ENCODE data around the gene RFESD. TPM values are rescaled to one million over a fixed set of nuclear protein-coding genes. Genes with fewer than 3 reads are reported as not detected.

The RFESD gene
- total RNA-seq, 4 donors from 2014 or later = 0.89 to 2.9 (median 1.6) TPM

- H3K27ac ChIP-seq = no peak overlapping the region
- no peaks in the 10 kb centered on the region for H3K27me3 ChIP-seq
- peaks cover 0 to under 1% of the 10 kb centered on the region in 2 donors for H3K36me3 ChIP-seq
- H3K4me3 ChIP-seq = no peak overlapping the region
- TF ChIP-seq CTCF (IDR thresholded peaks at IDR 0.05 in 4 of 5, conservative IDR thresholded peaks at IDR 0.05 in 1 of 5) (no peak), POLR2A (IDR thresholded peaks at IDR 0.05) (no peak)
- H3K4me1 ChIP-seq = no peaks in the 10 kb centered on the region
- no peaks in the 10 kb centered on the region for H3K9me3 ChIP-seq
- in situ Hi-C loops (cut with MboI; ENCODE audit: low sequenced_read_pairs in 4 of 4) (no loop called here), intact Hi-C loops (cut with DNase I; ENCODE audit: low total_unique reads) (no loop called here)
- DNase-seq (no peak), ATAC-seq (no peak)
These were observed 40.2 kb upstream of the RFESD start for GRCh38 chr5:95606419-95606818.

GRCh38 chr5:95609711-95610110, 36.9 kb upstream of the RFESD start:
- Histone ChIP-seq H3K27me3 (no peaks in the 10 kb centered on the region), H3K4me1 (no peaks in the 10 kb centered on the region), H3K9me3 (no peaks in the 10 kb centered on the region), H3K4me3 (no peak overlapping the region), H3K36me3 (no peaks in the 10 kb centered on the region), H3K27ac (no peak overlapping the region)
- DNase-seq (no peak), ATAC-seq (no peak)
- in situ Hi-C loops (cut with MboI; ENCODE audit: low sequenced_read_pairs in 4 of 4) = no loop called here
- TF ChIP-seq CTCF (IDR thresholded peaks at IDR 0.05 in 4 of 5, conservative IDR thresholded peaks at IDR 0.05 in 1 of 5) = no peak
- TF ChIP-seq POLR2A (IDR thresholded peaks at IDR 0.05) = no peak
- intact Hi-C loops (cut with DNase I; ENCODE audit: low total_unique reads) = no loop called here

- H3K4me1 ChIP-seq = no peaks in the 10 kb centered on the region
- no peaks in the 10 kb centered on the region for H3K36me3 ChIP-seq
- in situ Hi-C loops (cut with MboI; ENCODE audit: low sequenced_read_pairs in 4 of 4) = no loop called here
- intact Hi-C loops (cut with DNase I; ENCODE audit: low total_unique reads) = no loop called here
- H3K4me3 ChIP-seq = no peak overlapping the region
- no peaks in the 10 kb centered on the region for H3K9me3 ChIP-seq
- TF ChIP-seq POLR2A (IDR thresholded peaks at IDR 0.05) (no peak), CTCF (IDR thresholded peaks at IDR 0.05 in 4 of 5, conservative IDR thresholded peaks at IDR 0.05 in 1 of 5) (no peak)
- ATAC-seq (no peak), DNase-seq (no peak)
- no peak overlapping the region for H3K27ac ChIP-seq
- H3K27me3 ChIP-seq = no peaks in the 10 kb centered on the region
These were observed 36.0 kb upstream of the RFESD start for GRCh38 chr5:95610546-95610945.

- H3K4me1 ChIP-seq = no peaks in the 10 kb centered on the region
- ATAC-seq (no peak), DNase-seq (no peak)
- no peaks in the 10 kb centered on the region for H3K27me3 ChIP-seq
- no peaks in the 10 kb centered on the region for H3K36me3 ChIP-seq
- in situ Hi-C loops (cut with MboI; ENCODE audit: low sequenced_read_pairs in 4 of 4) (no loop called here), intact Hi-C loops (cut with DNase I; ENCODE audit: low total_unique reads) (no loop called here)
- no peak overlapping the region for H3K27ac ChIP-seq
- TF ChIP-seq POLR2A (IDR thresholded peaks at IDR 0.05) = no peak
- no peak for TF ChIP-seq CTCF (IDR thresholded peaks at IDR 0.05 in 4 of 5, conservative IDR thresholded peaks at IDR 0.05 in 1 of 5)
- H3K9me3 ChIP-seq = no peaks in the 10 kb centered on the region
- H3K4me3 ChIP-seq = no peak overlapping the region
These were observed 35.2 kb upstream of the RFESD start for GRCh38 chr5:95611396-95611795.

- in situ Hi-C loops (cut with MboI; ENCODE audit: low sequenced_read_pairs in 4 of 4) (no loop called here), intact Hi-C loops (cut with DNase I; ENCODE audit: low total_unique reads) (no loop called here)
- H3K4me3 ChIP-seq = no peak overlapping the region
- ATAC-seq (no peak), DNase-seq (no peak)
- TF ChIP-seq POLR2A (IDR thresholded peaks at IDR 0.05) (no peak), CTCF (IDR thresholded peaks at IDR 0.05 in 4 of 5, conservative IDR thresholded peaks at IDR 0.05 in 1 of 5) (no peak)
- no peaks in the 10 kb centered on the region for H3K36me3 ChIP-seq
- H3K27ac ChIP-seq = no peak overlapping the region
- H3K27me3 ChIP-seq = no peaks in the 10 kb centered on the region
- H3K9me3 ChIP-seq = no peaks in the 10 kb centered on the region
- H3K4me1 ChIP-seq = no peaks in the 10 kb centered on the region
These were observed 33.1 kb upstream of the RFESD start for GRCh38 chr5:95613514-95613913.

Measured in gastrocnemius medialis (tissue), 4 donors.